HEK293 (cell line): ENCODE data around the gene PFKL.

Source experiments
- KLF8 ChIP-seq: fragments of 450-650 bp; formaldehyde crosslinking; IDR thresholded peaks from 2 replicates; pipeline ENCODE4 v1.5.1; 2016; ENCODE audit warnings: missing biosample characterization, missing genetic modification characterization
- REPIN1 ChIP-seq: fragments of 450-650 bp; formaldehyde crosslinking; IDR thresholded peaks from 2 replicates; pipeline ENCODE4 v1.5.1; 2017; ENCODE audit warnings: missing biosample characterization, missing genetic modification characterization, low read depth
- ZBTB21 ChIP-seq: fragments of 450-650 bp; formaldehyde crosslinking; IDR thresholded peaks from 2 replicates; pipeline ENCODE4 v1.5.1; 2017; ENCODE audit warnings: missing biosample characterization, missing genetic modification characterization
- ZNF155 ChIP-seq: fragments of 450-650 bp; formaldehyde crosslinking; IDR thresholded peaks from 2 replicates; pipeline ENCODE4 v1.5.1; 2016; ENCODE audit warnings: missing biosample characterization, missing genetic modification characterization
- ZNF157 ChIP-seq: fragments of 450-650 bp; formaldehyde crosslinking; IDR thresholded peaks from 2 replicates; pipeline ENCODE4 v1.5.1; 2016; ENCODE audit warnings: missing biosample characterization, missing genetic modification characterization
- ZNF169 ChIP-seq: fragments of 450-650 bp; formaldehyde crosslinking; IDR thresholded peaks from 2 replicates; pipeline ENCODE4 v1.5.1; 2016; ENCODE audit warnings: missing biosample characterization, missing genetic modification characterization
- ZNF214 ChIP-seq: fragments of 450-650 bp; formaldehyde crosslinking; IDR thresholded peaks from 2 replicates; pipeline ENCODE4 v1.5.1; 2017; ENCODE audit warnings: missing biosample characterization, mild to moderate bottlenecking, missing genetic modification characterization, borderline replicate concordance
- ZNF341 ChIP-seq: fragments of 450-650 bp; formaldehyde crosslinking; IDR thresholded peaks from 2 replicates; pipeline ENCODE4; 2016; ENCODE audit warnings: low read depth, missing biosample characterization, missing genetic modification characterization
- ZNF37A ChIP-seq: fragments of 450-650 bp; IDR thresholded peaks from 2 replicates; pipeline ENCODE4 v1.5.1; 2018; ENCODE audit warnings: missing biosample characterization, missing genetic modification characterization
- ZNF394 ChIP-seq: fragments of 450-650 bp; formaldehyde crosslinking; IDR thresholded peaks from 2 replicates; pipeline ENCODE4 v1.5.1; 2016; ENCODE audit warnings: missing biosample characterization, missing genetic modification characterization, mild to moderate bottlenecking, moderate library complexity, borderline replicate concordance
- ZNF521 ChIP-seq: fragments of 450-650 bp; formaldehyde crosslinking; IDR thresholded peaks from 2 replicates; pipeline ENCODE4 v1.5.1; 2017; ENCODE audit warnings: missing biosample characterization, mild to moderate bottlenecking, missing genetic modification characterization
- ZNF555 ChIP-seq: fragments of 450-650 bp; formaldehyde crosslinking; conservative IDR thresholded peaks from 2 replicates; pipeline ENCODE4 v1.5.1; 2017; ENCODE audit warnings: missing biosample characterization, mild to moderate bottlenecking, missing genetic modification characterization, inconsistent platforms
- ZNF660 ChIP-seq: fragments of 450-650 bp; IDR thresholded peaks from 2 replicates; pipeline ENCODE4 v1.5.1; 2018; ENCODE audit warnings: missing biosample characterization, mild to moderate bottlenecking, missing genetic modification characterization
- ZNF677 ChIP-seq: fragments of 450-650 bp; IDR thresholded peaks from 2 replicates; pipeline ENCODE4 v1.5.0; 2018; ENCODE audit warnings: missing biosample characterization, mild to moderate bottlenecking, missing genetic modification characterization, moderate library complexity
- ZNF791 ChIP-seq: fragments of 450-650 bp; formaldehyde crosslinking; IDR thresholded peaks from 2 replicates; pipeline ENCODE4 v1.5.1; 2016; ENCODE audit warnings: missing biosample characterization, missing genetic modification characterization
- ZNF792 ChIP-seq: fragments of 450-650 bp; formaldehyde crosslinking; IDR thresholded peaks from 2 replicates; pipeline ENCODE4 v1.5.1; 2016; ENCODE audit warnings: missing biosample characterization, missing genetic modification characterization
- ZNF837 ChIP-seq: fragments of 450-650 bp; formaldehyde crosslinking; IDR thresholded peaks from 2 replicates; pipeline ENCODE4 v1.5.1; 2016; ENCODE audit warnings: missing biosample characterization, missing genetic modification characterization
- TF ChIP-seq, protein P1 (sequence below): fragments of 450-650 bp; formaldehyde crosslinking; IDR thresholded peaks from 2 replicates; pipeline ENCODE4 v1.5.0; 2017; ENCODE audit warnings: missing biosample characterization, missing genetic modification characterization, borderline replicate concordance
- TF ChIP-seq, protein P2 (sequence below): fragments of 450-650 bp; formaldehyde crosslinking; IDR thresholded peaks from 2 replicates; pipeline ENCODE4 v1.5.1; 2016; ENCODE audit warnings: missing biosample characterization, missing genetic modification characterization
- TF ChIP-seq, protein P3 (sequence below): fragments of 450-650 bp; formaldehyde crosslinking; IDR thresholded peaks from 2 replicates; pipeline ENCODE4 v1.5.1; 2016; ENCODE audit warnings: missing biosample characterization, missing genetic modification characterization
- TF ChIP-seq, protein P4 (sequence below): fragments of 450-650 bp; IDR thresholded peaks from 2 replicates; pipeline ENCODE4 v1.5.1; 2018; ENCODE audit warnings: missing biosample characterization, missing genetic modification characterization
- TF ChIP-seq, protein P5 (sequence below): fragments of 450-650 bp; formaldehyde crosslinking; IDR thresholded peaks from 2 replicates; pipeline ENCODE4 v1.5.1; 2016; ENCODE audit warnings: missing biosample characterization, missing genetic modification characterization, low read depth
- TF ChIP-seq, protein P6 (sequence below): fragments of 450-650 bp; formaldehyde crosslinking; IDR thresholded peaks from 2 replicates; pipeline ENCODE4 v1.5.1; 2016; ENCODE audit warnings: missing biosample characterization, missing genetic modification characterization
- TF ChIP-seq, protein P7 (sequence below): fragments of 450-650 bp; formaldehyde crosslinking; IDR thresholded peaks from 2 replicates; pipeline ENCODE4 v1.5.1; 2016; ENCODE audit warnings: missing biosample characterization, missing genetic modification characterization

PFKL gene

DNA sequence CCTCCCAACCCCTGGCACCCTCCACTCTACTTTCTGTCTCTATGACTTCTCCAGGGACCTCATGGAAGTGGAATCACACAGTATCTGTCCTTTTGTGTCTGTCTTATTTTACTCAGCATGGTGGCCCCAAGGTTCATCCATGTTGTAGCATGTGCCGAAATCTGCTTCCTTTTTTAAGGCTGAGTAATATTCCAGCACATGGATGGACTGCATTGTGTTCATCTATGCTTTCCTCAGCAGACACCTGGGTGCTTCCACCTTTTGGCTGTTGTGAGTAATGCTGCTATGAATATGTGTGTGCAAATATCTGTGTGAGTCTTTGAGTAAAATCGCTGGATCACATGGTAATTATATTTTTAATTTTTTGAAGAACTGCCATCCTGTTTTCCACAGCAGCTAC, 1.6 kb upstream of the PFKL start (continued):
- TF ChIP-seq, protein P1, sequence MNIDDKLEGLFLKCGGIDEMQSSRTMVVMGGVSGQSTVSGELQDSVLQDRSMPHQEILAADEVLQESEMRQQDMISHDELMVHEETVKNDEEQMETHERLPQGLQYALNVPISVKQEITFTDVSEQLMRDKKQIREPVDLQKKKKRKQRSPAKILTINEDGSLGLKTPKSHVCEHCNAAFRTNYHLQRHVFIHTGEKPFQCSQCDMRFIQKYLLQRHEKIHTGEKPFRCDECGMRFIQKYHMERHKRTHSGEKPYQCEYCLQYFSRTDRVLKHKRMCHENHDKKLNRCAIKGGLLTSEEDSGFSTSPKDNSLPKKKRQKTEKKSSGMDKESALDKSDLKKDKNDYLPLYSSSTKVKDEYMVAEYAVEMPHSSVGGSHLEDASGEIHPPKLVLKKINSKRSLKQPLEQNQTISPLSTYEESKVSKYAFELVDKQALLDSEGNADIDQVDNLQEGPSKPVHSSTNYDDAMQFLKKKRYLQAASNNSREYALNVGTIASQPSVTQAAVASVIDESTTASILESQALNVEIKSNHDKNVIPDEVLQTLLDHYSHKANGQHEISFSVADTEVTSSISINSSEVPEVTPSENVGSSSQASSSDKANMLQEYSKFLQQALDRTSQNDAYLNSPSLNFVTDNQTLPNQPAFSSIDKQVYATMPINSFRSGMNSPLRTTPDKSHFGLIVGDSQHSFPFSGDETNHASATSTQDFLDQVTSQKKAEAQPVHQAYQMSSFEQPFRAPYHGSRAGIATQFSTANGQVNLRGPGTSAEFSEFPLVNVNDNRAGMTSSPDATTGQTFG (tag by site-specific recombination): no peak
- TF ChIP-seq, protein P2, sequence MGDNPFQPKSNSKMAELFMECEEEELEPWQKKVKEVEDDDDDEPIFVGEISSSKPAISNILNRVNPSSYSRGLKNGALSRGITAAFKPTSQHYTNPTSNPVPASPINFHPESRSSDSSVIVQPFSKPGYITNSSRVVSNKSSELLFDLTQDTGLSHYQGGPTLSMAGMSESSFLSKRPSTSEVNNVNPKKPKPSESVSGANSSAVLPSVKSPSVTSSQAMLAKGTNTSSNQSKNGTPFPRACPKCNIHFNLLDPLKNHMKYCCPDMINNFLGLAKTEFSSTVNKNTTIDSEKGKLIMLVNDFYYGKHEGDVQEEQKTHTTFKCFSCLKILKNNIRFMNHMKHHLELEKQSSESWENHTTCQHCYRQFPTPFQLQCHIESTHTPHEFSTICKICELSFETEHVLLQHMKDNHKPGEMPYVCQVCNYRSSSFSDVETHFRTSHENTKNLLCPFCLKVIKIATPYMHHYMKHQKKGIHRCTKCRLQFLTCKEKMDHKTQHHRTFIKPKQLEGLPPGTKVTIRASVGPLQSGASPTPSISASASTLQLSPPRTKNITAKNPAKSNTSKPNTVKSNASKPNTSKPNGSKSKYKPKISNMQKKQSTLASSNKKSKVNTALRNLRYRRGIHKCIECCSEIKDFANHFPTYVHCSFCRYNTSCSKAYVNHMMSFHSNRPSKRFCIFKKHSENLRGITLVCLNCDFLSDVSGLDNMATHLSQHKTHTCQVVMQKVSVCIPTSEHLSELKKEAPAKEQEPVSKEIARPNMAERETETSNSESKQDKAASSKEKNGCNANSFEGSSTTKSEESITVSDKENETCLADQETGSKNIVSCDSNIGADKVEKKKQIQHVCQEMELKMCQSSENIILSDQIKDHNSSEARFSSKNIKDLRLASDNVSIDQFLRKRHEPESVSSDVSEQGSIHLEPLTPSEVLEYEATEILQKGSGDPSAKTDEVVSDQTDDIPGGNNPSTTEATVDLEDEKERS (tag by site-specific recombination): 0 out of 2 replicates have a peak, but pooled peaks have one; percentile 59
- TF ChIP-seq ZNF155 (tag by site-specific recombination) (no peak), ZNF394 (tag by site-specific recombination) (no peak), ZBTB21 (tag by site-specific recombination) (no peak), ZNF521 (tag by site-specific recombination) (no peak), ZNF157 (no peak), ZNF792 (no peak), ZNF341 (tag by site-specific recombination) (no peak), ZNF37A (tag by site-specific recombination) (no peak), ZNF555 (no peak), ZNF214 (tag by site-specific recombination) (no peak), ZNF677 (tag by site-specific recombination) (no peak), KLF8 (tag by site-specific recombination) (0 out of 2 replicates have a peak, but pooled peaks have one; percentile 15), ZNF169 (no peak), ZNF660 (tag by site-specific recombination) (no peak), REPIN1 (tag by site-specific recombination) (peak; percentile 4; the same call in 1 of the 2 replicates), ZNF791 (tag by site-specific recombination) (no peak), ZNF837 (tag by site-specific recombination) (no peak)
- TF ChIP-seq, protein P3, sequence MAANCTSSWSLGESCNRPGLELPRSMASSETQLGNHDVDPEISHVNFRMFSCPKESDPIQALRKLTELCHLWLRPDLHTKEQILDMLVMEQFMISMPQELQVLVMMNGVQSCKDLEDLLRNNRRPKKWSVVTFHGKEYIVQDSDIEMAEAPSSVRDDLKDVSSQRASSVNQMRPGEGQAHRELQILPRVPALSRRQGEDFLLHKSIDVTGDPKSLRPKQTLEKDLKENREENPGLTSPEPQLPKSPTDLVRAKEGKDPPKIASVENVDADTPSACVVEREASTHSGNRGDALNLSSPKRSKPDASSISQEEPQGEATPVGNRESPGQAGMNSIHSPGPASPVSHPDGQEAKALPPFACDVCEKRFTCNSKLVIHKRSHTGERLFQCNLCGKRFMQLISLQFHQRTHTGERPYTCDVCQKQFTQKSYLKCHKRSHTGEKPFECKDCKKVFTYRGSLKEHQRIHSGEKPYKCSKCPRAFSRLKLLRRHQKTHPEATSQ (tag by site-specific recombination): peak; percentile 78; the same call in 1 of the 2 replicates
- TF ChIP-seq, protein P4, sequence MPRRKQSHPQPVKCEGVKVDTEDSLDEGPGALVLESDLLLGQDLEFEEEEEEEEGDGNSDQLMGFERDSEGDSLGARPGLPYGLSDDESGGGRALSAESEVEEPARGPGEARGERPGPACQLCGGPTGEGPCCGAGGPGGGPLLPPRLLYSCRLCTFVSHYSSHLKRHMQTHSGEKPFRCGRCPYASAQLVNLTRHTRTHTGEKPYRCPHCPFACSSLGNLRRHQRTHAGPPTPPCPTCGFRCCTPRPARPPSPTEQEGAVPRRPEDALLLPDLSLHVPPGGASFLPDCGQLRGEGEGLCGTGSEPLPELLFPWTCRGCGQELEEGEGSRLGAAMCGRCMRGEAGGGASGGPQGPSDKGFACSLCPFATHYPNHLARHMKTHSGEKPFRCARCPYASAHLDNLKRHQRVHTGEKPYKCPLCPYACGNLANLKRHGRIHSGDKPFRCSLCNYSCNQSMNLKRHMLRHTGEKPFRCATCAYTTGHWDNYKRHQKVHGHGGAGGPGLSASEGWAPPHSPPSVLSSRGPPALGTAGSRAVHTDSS (tag by site-specific recombination): no peak
- TF ChIP-seq, protein P5, sequence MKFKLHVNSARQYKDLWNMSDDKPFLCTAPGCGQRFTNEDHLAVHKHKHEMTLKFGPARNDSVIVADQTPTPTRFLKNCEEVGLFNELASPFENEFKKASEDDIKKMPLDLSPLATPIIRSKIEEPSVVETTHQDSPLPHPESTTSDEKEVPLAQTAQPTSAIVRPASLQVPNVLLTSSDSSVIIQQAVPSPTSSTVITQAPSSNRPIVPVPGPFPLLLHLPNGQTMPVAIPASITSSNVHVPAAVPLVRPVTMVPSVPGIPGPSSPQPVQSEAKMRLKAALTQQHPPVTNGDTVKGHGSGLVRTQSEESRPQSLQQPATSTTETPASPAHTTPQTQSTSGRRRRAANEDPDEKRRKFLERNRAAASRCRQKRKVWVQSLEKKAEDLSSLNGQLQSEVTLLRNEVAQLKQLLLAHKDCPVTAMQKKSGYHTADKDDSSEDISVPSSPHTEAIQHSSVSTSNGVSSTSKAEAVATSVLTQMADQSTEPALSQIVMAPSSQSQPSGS (tag by site-specific recombination): no peak
- TF ChIP-seq, protein P6, sequence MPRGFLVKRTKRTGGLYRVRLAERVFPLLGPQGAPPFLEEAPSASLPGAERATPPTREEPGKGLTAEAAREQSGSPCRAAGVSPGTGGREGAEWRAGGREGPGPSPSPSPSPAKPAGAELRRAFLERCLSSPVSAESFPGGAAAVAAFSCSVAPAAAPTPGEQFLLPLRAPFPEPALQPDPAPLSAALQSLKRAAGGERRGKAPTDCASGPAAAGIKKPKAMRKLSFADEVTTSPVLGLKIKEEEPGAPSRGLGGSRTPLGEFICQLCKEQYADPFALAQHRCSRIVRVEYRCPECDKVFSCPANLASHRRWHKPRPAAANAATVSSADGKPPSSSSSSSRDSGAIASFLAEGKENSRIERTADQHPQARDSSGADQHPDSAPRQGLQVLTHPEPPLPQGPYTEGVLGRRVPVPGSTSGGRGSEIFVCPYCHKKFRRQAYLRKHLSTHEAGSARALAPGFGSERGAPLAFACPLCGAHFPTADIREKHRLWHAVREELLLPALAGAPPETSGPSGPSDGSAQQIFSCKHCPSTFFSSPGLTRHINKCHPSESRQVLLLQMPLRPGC (tag by site-specific recombination): no peak
- TF ChIP-seq, protein P7, sequence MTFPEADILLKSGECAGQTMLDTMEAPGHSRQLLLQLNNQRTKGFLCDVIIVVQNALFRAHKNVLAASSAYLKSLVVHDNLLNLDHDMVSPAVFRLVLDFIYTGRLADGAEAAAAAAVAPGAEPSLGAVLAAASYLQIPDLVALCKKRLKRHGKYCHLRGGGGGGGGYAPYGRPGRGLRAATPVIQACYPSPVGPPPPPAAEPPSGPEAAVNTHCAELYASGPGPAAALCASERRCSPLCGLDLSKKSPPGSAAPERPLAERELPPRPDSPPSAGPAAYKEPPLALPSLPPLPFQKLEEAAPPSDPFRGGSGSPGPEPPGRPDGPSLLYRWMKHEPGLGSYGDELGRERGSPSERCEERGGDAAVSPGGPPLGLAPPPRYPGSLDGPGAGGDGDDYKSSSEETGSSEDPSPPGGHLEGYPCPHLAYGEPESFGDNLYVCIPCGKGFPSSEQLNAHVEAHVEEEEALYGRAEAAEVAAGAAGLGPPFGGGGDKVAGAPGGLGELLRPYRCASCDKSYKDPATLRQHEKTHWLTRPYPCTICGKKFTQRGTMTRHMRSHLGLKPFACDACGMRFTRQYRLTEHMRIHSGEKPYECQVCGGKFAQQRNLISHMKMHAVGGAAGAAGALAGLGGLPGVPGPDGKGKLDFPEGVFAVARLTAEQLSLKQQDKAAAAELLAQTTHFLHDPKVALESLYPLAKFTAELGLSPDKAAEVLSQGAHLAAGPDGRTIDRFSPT: no peak
